Frontal cortex (tissue), 4 donors: ENCODE results near the gene DDA1. TPM values are rescaled to one million over a fixed set of nuclear protein-coding genes. Genes with fewer than 3 reads are reported as not detected.

ENCODE experiments used
- DNase-seq, 2 donors: peaks; one replicate each; pipeline ENCODE4 v3.0.0; 2012; ENCODE audit warnings: low spot score in 2 of 2
- FAIRE-seq: peaks from 2 replicates; lab custom pipeline; 2012; peaks lifted over from hg19 to GRCh38; lab: Jason Lieb, UNC
- total RNA-seq: library from RNA; depleted of rRNA; stranded (reverse); fragments of >200 nt; gene quantifications from one replicate; pipeline ENCODE4 v1.2.3, GENCODE V29; 2014
- donor health status: control.
- donor health status: control.
- donor health status: control.

DDA1 gene
- total RNA-seq, 1 donor from 2014 or later = 10.2 TPM

GRCh38 chr19:17365361-17365760 lies 56.0 kb downstream of the DDA1 start:
- FAIRE-seq = no peak
- no peak for DNase-seq

- no peak for DNase-seq
- FAIRE-seq = no peak
Observed at GRCh38 chr19:17370026-17370587, 60.7 kb downstream of the DDA1 start.

Other genes with a start within 250 kb of the DDA1 start
- gene HAUS8, start 234.1 kb upstream of the DDA1 start, total RNA-seq = 2.0 TPM
- gene MYO9B, start 233.8 kb upstream of the DDA1 start, total RNA-seq = 21.2 TPM
- gene USE1, start 94.2 kb upstream of the DDA1 start, total RNA-seq = 15.1 TPM
- 0.82 TPM for gene OCEL1, start 83.3 kb upstream of the DDA1 start, total RNA-seq
- 9.8 TPM for gene NR2F6, start 63.6 kb upstream of the DDA1 start, total RNA-seq
- 0.82 TPM for gene USHBP1, start 44.8 kb upstream of the DDA1 start, total RNA-seq
- 66.9 TPM for gene BABAM1, start 42.1 kb upstream of the DDA1 start, total RNA-seq
- 0.82 TPM for gene ANKLE1, start 27.7 kb upstream of the DDA1 start, total RNA-seq
- gene ABHD8, start 6.1 kb upstream of the DDA1 start, total RNA-seq = 20.4 TPM
- gene MRPL34, start 3.7 kb upstream of the DDA1 start, total RNA-seq = 11.4 TPM
- 20.0 TPM for gene ANO8, start 25.3 kb downstream of the DDA1 start, total RNA-seq
- gene GTPBP3, start 28.0 kb downstream of the DDA1 start, total RNA-seq = 11.8 TPM
- gene PLVAP, start 67.8 kb downstream of the DDA1 start, total RNA-seq = under 0.01 TPM
- gene CCDC194, start 84.6 kb downstream of the DDA1 start, total RNA-seq = not detected
- 1.6 TPM for gene BST2, start 96.1 kb downstream of the DDA1 start, total RNA-seq
- 17.5 TPM for gene MVB12A, start 110.5 kb downstream of the DDA1 start, total RNA-seq
- gene TMEM221, start 139.1 kb downstream of the DDA1 start, total RNA-seq = 0.82 TPM
- gene NXNL1, start 151.4 kb downstream of the DDA1 start, total RNA-seq = not detected
- gene SLC27A1, start 161.0 kb downstream of the DDA1 start, total RNA-seq = 10.2 TPM
- 38.3 TPM for gene PGLS, start 202.1 kb downstream of the DDA1 start, total RNA-seq
- 17.1 TPM for gene COLGALT1, start 246.1 kb downstream of the DDA1 start, total RNA-seq